GM18861 (cell line): ENCODE results near the gene KCNJ13.

Experiments
- ATAC-seq: cut with Tn5 transposase; IDR thresholded peaks from one replicate; pipeline ENCODE4 v1.9.1; 2021; ENCODE audit not compliant: unreplicated experiment

KCNJ13 gene

GRCh38 chr2:232776435-232776834 lies at the start of gene KCNJ13:
Gene KCNJ13 (minus strand): TSS chr2:232776565. CDS start chr2:232771362, 5,203 bp downstream.
- ATAC-seq, result no peak

DNA sequence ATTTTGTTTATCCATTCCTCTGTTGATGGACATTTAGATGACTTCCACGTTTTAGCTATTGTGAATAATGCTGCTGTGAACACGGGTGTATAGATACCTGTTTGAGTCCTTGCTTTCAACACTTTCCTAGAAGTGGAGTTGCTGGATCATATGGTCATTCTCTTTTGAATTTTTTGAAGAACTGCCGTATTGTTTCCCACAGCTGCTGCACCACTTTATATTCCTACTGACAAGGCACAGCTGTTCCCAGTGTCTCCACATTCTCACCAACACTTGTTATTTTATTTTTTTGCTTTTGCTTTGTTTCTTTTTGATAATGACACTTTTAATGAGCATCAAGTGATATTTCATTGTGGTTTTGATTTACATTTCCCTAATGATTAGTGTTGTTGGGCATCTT lies 41.4 kb upstream of the KCNJ13 start:
- ATAC-seq, result no peak

- ATAC-seq, result no peak
These were observed 40.3 kb upstream of the KCNJ13 start for GRCh38 chr2:232816657-232817056.

DNA sequence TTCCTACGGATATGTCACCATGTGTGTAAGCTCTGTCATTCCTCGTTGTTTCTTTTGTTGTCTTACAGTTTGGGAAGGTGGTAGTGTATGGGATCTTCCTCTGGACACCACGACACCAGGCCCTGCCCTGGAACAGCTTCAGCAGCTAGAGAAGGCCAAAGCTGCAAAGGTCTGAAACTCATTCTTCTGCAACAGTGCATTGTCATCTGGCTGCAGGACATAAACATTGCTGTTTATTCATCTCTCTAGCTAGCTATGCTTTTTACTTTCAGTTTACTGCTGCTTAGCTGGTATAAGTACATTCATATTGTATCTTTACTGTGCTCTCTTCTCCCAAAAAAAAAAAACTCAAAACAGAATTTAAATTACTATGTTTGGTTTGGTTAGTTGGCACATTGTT lies 39.2 kb upstream of the KCNJ13 start:
- no peak for ATAC-seq

DNA sequence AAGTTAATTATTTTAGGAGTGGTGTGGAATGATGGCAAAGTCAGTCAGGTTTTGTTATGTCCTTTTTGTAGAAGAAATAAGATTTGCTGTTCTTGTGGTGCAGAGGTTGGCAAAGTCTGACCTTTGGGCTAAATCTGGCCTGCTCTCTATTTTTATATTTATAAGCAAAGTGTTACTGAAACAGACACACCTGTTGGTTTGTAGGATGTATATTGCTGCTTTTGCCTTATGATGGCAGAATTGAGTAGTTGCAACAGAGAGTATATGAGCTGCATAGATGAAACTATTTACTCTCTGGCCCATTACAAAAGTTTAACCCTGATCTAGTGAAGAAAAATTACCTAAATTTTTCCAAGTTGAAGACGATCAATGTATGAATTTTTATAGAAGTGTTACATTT lies 34.1 kb upstream of the KCNJ13 start:
- ATAC-seq, result no peak

GRCh38 chr2:232809349-232810124 lies 33.2 kb upstream of the KCNJ13 start:
- no peak for ATAC-seq

GRCh38 chr2:232802091-232802490 lies 25.7 kb upstream of the KCNJ13 start:
- no peak for ATAC-seq

DNA sequence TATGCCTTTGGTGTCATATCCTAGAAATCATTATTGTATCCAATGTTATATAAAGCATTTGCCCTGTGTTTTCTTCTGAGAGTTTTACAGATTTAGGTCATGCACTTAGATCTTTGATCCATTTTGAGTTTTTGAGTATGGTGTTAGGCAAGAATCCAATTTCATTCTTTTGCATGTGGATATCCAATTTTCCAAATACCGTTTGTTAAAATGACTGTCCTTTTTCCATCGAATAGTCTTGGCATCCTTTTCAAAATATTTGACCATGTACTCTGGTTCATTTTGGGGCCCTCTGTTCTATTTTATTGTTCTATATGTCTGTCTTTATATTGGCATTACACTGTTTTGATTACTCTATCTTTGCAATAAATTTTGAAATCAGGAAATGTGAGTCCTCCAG lies 23.8 kb upstream of the KCNJ13 start:
- no peak for ATAC-seq

DNA sequence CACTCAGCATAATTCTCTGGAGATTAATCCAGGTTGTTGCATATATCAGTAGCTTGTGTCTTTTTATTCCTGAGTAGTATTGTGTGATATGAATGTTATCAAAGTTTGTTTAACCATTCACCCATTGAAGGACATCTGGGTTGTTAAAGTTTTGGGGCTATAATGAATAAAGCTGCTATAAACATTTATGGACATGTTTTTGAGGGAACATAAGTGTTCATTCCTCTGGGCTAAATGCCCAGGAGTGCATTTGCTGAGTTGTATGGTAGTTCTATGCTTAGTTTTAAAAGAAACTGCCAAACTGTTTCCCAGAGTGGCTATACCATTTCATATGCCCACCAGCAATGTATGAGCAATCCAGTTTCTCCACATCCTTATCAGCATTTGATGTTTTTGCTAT lies 21.8 kb upstream of the KCNJ13 start:
- no peak for ATAC-seq

GRCh38 chr2:232795920-232796319 lies 19.6 kb upstream of the KCNJ13 start:
- ATAC-seq, result no peak

DNA sequence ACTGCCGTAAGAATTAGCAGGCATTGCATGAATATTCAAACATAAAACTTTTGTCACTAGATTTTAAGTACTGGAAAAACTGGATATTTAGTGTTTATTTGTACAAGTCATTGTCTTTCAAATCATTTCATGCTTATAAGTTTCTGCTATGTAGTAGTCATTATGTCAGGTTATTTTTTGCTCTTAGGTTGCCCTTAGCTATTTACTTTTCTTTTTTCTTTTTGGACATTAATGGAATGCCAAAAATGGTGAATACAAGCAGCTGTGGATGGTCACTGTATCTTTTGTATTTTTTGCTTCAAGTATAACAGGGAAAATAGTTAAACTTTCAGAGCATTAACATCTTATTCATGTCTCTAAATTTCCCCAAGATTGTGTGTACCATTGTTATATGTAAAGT lies 18.6 kb upstream of the KCNJ13 start:
- no peak for ATAC-seq

DNA sequence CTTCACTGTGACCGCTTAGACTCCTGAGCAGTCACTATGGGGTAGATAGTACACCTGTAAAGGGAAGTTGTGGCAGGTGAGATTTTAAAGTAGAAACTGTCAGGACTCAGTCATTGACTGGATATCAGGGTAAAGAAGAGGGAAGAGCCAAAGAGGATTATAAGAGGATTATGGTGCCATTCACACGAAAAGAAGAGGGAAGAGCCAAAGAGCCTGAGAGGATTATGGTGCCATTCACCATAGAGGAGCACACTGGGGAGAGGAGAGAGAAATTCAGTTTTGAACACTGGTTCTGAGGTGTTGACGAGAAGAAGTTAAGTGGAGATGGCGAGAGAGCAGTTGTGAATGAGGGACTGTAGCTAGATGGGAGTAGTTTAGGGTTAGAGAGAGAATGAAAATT lies 16.9 kb upstream of the KCNJ13 start:
- ATAC-seq, result no peak

DNA sequence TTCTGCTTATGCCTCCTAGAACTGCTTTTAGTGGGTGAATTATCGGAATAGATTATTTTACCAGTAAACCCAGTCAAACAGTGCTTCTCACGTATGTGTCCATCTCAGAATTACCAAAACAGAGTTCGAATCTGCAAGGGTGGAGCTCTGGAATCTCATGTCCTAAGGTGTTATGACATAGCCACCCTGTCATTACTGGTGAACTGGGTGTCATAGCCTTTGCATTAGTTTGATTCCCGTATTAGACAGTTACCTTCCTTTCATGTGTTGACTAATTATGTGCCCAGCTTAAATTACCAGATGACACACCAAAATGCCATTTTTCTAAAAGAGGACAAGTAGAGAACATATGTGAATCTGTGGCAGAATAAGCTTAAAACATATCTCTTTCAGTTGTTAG lies 15.2 kb upstream of the KCNJ13 start:
- ATAC-seq, result no peak

GRCh38 chr2:232789082-232789481 lies 12.7 kb upstream of the KCNJ13 start:
- no peak for ATAC-seq

DNA sequence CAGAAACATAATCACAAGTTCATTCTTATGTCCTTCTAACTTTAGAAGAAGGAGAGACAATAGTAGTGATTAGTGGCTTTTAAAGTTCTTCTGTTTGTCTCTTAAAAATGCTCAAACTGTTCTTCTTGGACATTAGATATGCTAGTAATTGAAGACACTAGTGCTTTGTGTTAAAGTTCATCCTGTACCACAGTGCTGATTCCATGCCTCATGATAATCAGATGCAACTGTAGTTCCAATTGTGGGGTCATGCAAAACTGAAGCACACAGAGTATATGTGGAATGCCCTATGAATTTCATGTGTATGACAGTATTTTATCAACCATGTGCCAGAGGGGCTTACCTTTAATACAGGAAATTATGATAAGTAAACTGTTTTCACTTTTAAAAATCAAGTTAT lies 11.4 kb upstream of the KCNJ13 start:
- no peak for ATAC-seq

DNA sequence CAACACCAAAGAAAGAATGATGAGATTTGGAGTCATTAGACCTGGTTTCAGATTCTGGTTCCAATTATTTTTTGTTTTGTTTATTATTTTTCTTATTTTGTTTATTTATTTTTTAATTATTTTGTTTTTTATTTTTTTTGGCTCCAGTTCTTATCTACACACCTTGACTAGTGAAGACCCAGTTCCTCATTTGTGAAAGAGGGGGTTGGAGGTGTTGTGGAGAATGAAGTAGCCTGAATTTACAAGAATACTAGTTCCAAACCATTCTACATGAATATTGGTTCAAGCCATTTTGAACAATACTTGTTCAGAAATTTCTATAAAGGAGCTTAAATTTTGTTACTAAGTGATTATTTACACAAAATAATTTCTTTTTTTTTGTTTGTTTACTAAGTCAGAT lies 6.9 kb upstream of the KCNJ13 start:
- ATAC-seq, result no peak

DNA sequence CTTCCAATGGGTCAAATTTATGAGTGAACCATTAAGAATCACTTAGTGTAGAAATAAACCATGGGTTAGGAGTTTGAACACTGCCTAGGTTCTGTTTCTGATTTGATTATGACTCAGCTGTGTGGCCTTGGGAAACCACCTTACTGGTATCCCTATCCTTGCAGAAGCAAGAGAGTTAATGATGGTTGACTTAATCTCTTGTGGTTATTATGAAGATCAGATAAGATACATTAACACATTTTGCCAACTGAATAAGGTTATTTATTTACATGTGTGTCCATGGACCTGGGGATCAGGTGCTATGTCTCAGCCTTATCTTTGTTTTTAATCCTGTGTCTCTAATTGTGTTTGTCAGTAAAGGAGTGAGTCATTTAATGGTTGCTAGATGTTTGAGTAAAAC lies 5.4 kb upstream of the KCNJ13 start:
- ATAC-seq, result peak; percentile 90

GRCh38 chr2:232779934-232780333 lies 3.6 kb upstream of the KCNJ13 start:
- ATAC-seq, result no peak

DNA sequence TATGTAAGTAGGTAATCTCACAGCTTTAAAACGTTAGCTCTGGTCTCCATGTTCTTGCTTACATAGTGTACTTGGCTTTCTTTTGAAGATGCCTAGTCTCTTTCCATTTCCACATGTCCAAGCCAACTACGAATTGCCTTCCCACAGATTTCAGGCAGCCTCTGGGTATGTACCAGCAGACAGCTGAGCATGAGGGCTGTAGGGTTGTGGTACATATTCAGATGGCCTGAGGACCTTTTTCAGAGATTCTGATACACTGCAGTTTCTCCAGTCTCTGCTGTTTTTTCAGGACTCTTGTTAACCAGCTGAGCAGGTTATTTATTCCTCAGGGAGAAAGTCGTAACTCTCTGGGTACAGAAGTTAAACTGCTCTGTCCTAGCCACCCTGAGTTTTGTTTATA lies 3.1 kb upstream of the KCNJ13 start:
- ATAC-seq, result no peak

DNA sequence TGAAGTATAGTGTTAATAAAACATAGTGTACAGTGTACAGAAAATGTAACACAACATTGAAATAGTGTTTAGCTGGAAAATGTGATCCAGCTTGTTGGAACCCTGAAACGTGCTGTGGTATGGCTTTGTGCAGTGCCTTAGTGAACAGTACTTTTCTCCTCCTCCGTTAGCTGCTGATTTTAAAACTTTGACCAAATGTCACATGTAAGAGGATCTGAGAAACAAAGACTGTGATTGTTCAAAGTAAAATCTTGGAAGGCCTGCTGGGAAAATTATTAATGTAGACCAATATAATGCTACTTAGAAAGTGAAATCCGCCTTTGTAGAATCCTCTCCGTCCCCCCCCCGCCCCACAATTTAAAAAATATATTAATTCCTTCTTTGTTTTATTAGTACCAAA lies 911 bp upstream of the KCNJ13 start:
- ATAC-seq, result no peak

GRCh38 chr2:232773815-232774214 lies 2.5 kb downstream of the KCNJ13 start:
- no peak for ATAC-seq

DNA sequence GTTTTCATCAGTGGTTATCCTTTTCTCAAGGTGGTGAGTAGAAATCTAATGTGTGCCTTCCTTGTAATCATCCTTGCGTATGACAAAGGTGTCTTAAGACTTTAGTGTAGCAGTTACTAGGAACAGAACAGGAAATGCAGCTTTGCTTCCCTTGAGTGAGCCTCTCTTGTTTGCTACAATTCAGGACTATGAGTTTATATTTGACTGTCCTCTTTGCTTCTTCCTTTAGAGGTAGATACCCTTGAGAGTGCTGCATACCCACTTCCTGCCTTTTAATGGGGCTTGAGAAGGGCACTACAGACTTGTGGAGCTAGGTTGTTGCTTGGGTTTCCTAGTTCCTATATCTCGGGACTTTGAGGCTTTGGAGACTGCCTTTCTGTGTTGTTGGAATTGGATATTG lies 3.8 kb downstream of the KCNJ13 start:
- peak; percentile 88 for ATAC-seq

DNA sequence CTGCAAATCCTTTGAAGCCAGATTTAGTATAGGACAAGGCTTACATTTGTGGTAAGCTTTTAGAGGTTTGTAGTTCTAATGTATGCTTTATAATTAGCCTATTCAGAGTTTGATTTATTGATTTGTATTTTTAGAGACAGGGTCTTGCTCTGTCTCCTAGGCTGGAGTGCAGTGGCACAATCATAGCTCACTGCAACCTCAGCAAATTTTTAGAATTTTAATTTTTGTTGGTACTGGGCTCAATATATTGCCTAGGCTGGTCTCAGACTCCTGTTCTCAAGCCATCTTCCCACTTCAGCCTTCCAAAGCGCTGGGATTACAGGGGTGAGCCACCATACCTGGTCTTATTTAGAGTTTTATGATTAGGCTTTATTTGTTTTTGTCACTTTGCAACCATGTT lies 4.5 kb downstream of the KCNJ13 start:
- ATAC-seq, result no peak
